Neural progenitor cell (in vitro differentiated cells): ENCODE data around the gene FBXL17.

Source experiments
- EZH2 ChIP-seq: fragments of 200-600 bp; sonication (generic); IDR thresholded peaks from 2 replicates; pipeline ENCODE4 v1.6.1; 2017; ENCODE audit warnings: antibody characterized with exemption, mild to moderate bottlenecking, moderate library complexity
- EZH2phosphoT487 ChIP-seq: fragments of 200-600 bp; sonication (generic); IDR thresholded peaks from 2 replicates; pipeline ENCODE4 v1.6.1; 2017; ENCODE audit warnings: antibody characterized with exemption

- TF ChIP-seq EZH2 (no peak), EZH2phosphoT487 (no peak)
Measured at GRCh38 chr5:107948377-107948776, 433.5 kb downstream of the FBXL17 start.
